Activated CD4-positive, alpha-beta T cell treated with anti-CD3 and anti-CD28 coated beads, Interleukin-2, amount 10 ng/mL, durations not matched to agents 24 days and 14 days (primary cell): ENCODE results near the gene DEGS2. TPM values are rescaled to one million over a fixed set of nuclear protein-coding genes. Genes with fewer than 3 reads are reported as not detected.

Experiments
- DNase-seq: peaks from one replicate; pipeline ENCODE4 v3.0.0; 2022
- H3K27ac Mint-ChIP-seq: one replicate; pipeline ENCODE4 v1.8.0; 2022; ENCODE audit warnings: mild to moderate bottlenecking, mixed read lengths
- H3K27me3 Mint-ChIP-seq: one replicate; pipeline ENCODE4 v1.8.0; 2022; ENCODE audit warnings: mixed read lengths
- H3K36me3 Mint-ChIP-seq: one replicate; pipeline ENCODE4 v1.8.0; 2022; ENCODE audit warnings: low read depth, mild to moderate bottlenecking, mixed read lengths
- H3K4me1 Mint-ChIP-seq: one replicate; pipeline ENCODE4 v1.8.0; 2021; ENCODE audit warnings: mixed read lengths
- H3K4me3 Mint-ChIP-seq: one replicate; pipeline ENCODE4 v1.8.0; 2022; ENCODE audit warnings: mild to moderate bottlenecking, moderate library complexity, mixed read lengths
- H3K9me3 Mint-ChIP-seq: one replicate; pipeline ENCODE4 v1.8.0; 2021; ENCODE audit warnings: mixed read lengths
- intact Hi-C: fragments of 100-400 bp; cut with micrococcal nuclease; formaldehyde crosslinking; loops from one replicate; pipeline ENCODE4 v1.15.1; 2023
- total RNA-seq: library from RNA; stranded (reverse); gene quantifications from 2 replicates; pipeline ENCODE4 v1.2.3, GENCODE V29; 2022

Gene DEGS2
- total RNA-seq, 1 donor from 2014 or later: 0.35 TPM

GRCh38 chr14:100115726-100116125, 43.7 kb downstream of the DEGS2 start:
- Mint-ChIP-seq H3K27ac (peak overlapping the region; percentile 25), H3K4me3 (no peak overlapping the region)

GRCh38 chr14:100115236-100115635, 44.2 kb downstream of the DEGS2 start:
- H3K4me1 Mint-ChIP-seq: peaks cover 33% of the 10 kb centered on the region
- no peak for DNase-seq
- H3K36me3 Mint-ChIP-seq: peaks cover 67% of the 10 kb centered on the region
- H3K9me3 Mint-ChIP-seq: no peaks in the 10 kb centered on the region
- H3K4me3 Mint-ChIP-seq: no peak overlapping the region
- H3K27ac Mint-ChIP-seq: peak overlapping the region; percentile 25
- intact Hi-C loops: no loop called here
- no peaks in the 10 kb centered on the region for H3K27me3 Mint-ChIP-seq

More at GRCh38 chr14:100115726-100116125, 43.7 kb downstream of the DEGS2 start:
- no peak for DNase-seq
- Mint-ChIP-seq H3K9me3 (no peaks in the 10 kb centered on the region), H3K36me3 (peaks cover 67% of the 10 kb centered on the region), H3K4me1 (peaks cover 35% of the 10 kb centered on the region), H3K27me3 (no peaks in the 10 kb centered on the region)
- intact Hi-C loops: no loop called here

- DNase-seq: no peak
- Mint-ChIP-seq H3K27ac (no peak overlapping the region), H3K9me3 (no peaks in the 10 kb centered on the region), H3K36me3 (peaks cover 65% of the 10 kb centered on the region), H3K27me3 (no peaks in the 10 kb centered on the region), H3K4me1 (peaks cover 32% of the 10 kb centered on the region), H3K4me3 (no peak overlapping the region)
- intact Hi-C loops: no loop called here
These were observed 45.2 kb downstream of the DEGS2 start for GRCh38 chr14:100114109-100114765.

GRCh38 chr14:100111931-100112704, 47.3 kb downstream of the DEGS2 start:
- no peak for DNase-seq
- Mint-ChIP-seq H3K4me1 (peaks cover 39% of the 10 kb centered on the region), H3K9me3 (no peaks in the 10 kb centered on the region), H3K27me3 (no peaks in the 10 kb centered on the region), H3K4me3 (no peak overlapping the region), H3K36me3 (peaks cover 63% of the 10 kb centered on the region), H3K27ac (peak overlapping the region; percentile 56)
- intact Hi-C loops: no loop called here

GRCh38 chr14:100110816-100111215, 48.6 kb downstream of the DEGS2 start:
- Mint-ChIP-seq H3K4me1 (peaks cover 48% of the 10 kb centered on the region), H3K9me3 (no peaks in the 10 kb centered on the region), H3K36me3 (peaks cover 65% of the 10 kb centered on the region), H3K4me3 (no peak overlapping the region), H3K27ac (no peak overlapping the region), H3K27me3 (no peaks in the 10 kb centered on the region)
- DNase-seq: no peak
- intact Hi-C loops: no loop called here

GRCh38 chr14:100109594-100109955, 49.9 kb downstream of the DEGS2 start:
- Mint-ChIP-seq H3K27me3 (no peaks in the 10 kb centered on the region), H3K9me3 (no peaks in the 10 kb centered on the region), H3K4me1 (peaks cover 56% of the 10 kb centered on the region), H3K36me3 (peaks cover 61% of the 10 kb centered on the region), H3K4me3 (no peak overlapping the region), H3K27ac (peak overlapping the region; percentile 86)
- DNase-seq: no peak
- intact Hi-C loops: loop anchor here (2.0 to 10.0 kb wide), 2 partner anchors 83 to 265 kb away; partner anchors contain the start of gene WDR25

- Mint-ChIP-seq H3K4me3 (no peak overlapping the region), H3K9me3 (no peaks in the 10 kb centered on the region), H3K27ac (peak overlapping the region; percentile 86), H3K36me3 (peaks cover 63% of the 10 kb centered on the region), H3K4me1 (peaks cover 61% of the 10 kb centered on the region), H3K27me3 (no peaks in the 10 kb centered on the region)
- intact Hi-C loops: loop anchor here (1.0 to 10.0 kb wide), 5 partner anchors 37 to 266 kb away; partner anchors contain the start of gene WDR25
- DNase-seq: no peak
These were observed 50.4 kb downstream of the DEGS2 start for GRCh38 chr14:100108840-100109593.

- intact Hi-C loops: loop anchor here (1.0 to 10.0 kb wide), 5 partner anchors 36 to 267 kb away; partner anchors contain the start of gene WDR25
- Mint-ChIP-seq H3K4me3 (peak overlapping the region; percentile 40), H3K27me3 (no peaks in the 10 kb centered on the region), H3K36me3 (peaks cover 63% of the 10 kb centered on the region), H3K9me3 (no peaks in the 10 kb centered on the region), H3K27ac (peak overlapping the region; percentile 86), H3K4me1 (peaks cover 66% of the 10 kb centered on the region)
- DNase-seq: peak; percentile 95
These were observed 51.2 kb downstream of the DEGS2 start for GRCh38 chr14:100108042-100108825.

GRCh38 chr14:100107236-100107635, 52.2 kb downstream of the DEGS2 start:
- intact Hi-C loops: loop anchor here (10.0 kb wide), 1 partner anchor 268 kb away; the partner anchor contains the start of gene WDR25
- Mint-ChIP-seq H3K27me3 (no peaks in the 10 kb centered on the region), H3K4me1 (peaks cover 65% of the 10 kb centered on the region), H3K9me3 (no peaks in the 10 kb centered on the region), H3K4me3 (peak overlapping the region; percentile 70), H3K27ac (peak overlapping the region; percentile 86), H3K36me3 (peaks cover 62% of the 10 kb centered on the region)
- DNase-seq: no peak

- H3K27ac Mint-ChIP-seq: peak overlapping the region; percentile 86
- no peaks in the 10 kb centered on the region for H3K27me3 Mint-ChIP-seq
- peak; percentile 83 for DNase-seq
These were observed 53.0 kb downstream of the DEGS2 start for GRCh38 chr14:100106250-100107112.

GRCh38 chr14:100105357-100106169, 53.9 kb downstream of the DEGS2 start:
- Mint-ChIP-seq H3K4me1 (peaks cover 77% of the 10 kb centered on the region), H3K36me3 (peaks cover 67% of the 10 kb centered on the region), H3K27me3 (no peaks in the 10 kb centered on the region), H3K9me3 (no peaks in the 10 kb centered on the region), H3K4me3 (peak overlapping the region; percentile 70), H3K27ac (peak overlapping the region; percentile 86)
- intact Hi-C loops: loop anchor here (10.0 kb wide), 1 partner anchor 269 kb away; the partner anchor contains the start of gene WDR25
- peak; percentile 74 for DNase-seq

More at GRCh38 chr14:100106250-100107112, 53.0 kb downstream of the DEGS2 start:
- no peaks in the 10 kb centered on the region for H3K9me3 Mint-ChIP-seq
- H3K4me3 Mint-ChIP-seq: peak overlapping the region; percentile 70
- peaks cover 72% of the 10 kb centered on the region for H3K4me1 Mint-ChIP-seq
- H3K36me3 Mint-ChIP-seq: peaks cover 66% of the 10 kb centered on the region
- intact Hi-C loops: loop anchor here (10.0 kb wide), 1 partner anchor 268 kb away; the partner anchor contains the start of gene WDR25
